Measurements from ENCODE around the gene PIK3C2G.

The PIK3C2G gene

GRCh38 chr12:18222699-18223098 is 38.6 kb upstream of the PIK3C2G start:
- TF ChIP-seq CTCF (IDR thresholded peaks at IDR 0.05; ENCODE audit: low read depth, low read length, poor library complexity, severe bottlenecking) (no peak), EZH2phosphoT487 (IDR thresholded peaks at IDR 0.05; ENCODE audit: borderline replicate concordance, low read length) (no peak)
- H3K36me3 ChIP-seq (ENCODE audit: control insufficient read depth, low read length): no peaks in the 10 kb centered on the region
- H3K4me3 ChIP-seq (ENCODE audit: low read length): no peak overlapping the region
- no peak overlapping the region for H3K4me2 ChIP-seq (ENCODE audit: low read length)
- no peaks in the 10 kb centered on the region for H3K27me3 ChIP-seq (ENCODE audit: control insufficient read depth, low read length)
- H4K20me1 ChIP-seq (ENCODE audit: control insufficient read depth, insufficient read depth, low read depth, low read length): no peaks in the 10 kb centered on the region
- H3K4me1 ChIP-seq (ENCODE audit: control insufficient read depth, low read length): no peaks in the 10 kb centered on the region
- no peaks in the 10 kb centered on the region for H3K9me3 ChIP-seq (ENCODE audit: control insufficient read depth, insufficient read depth, low read length)
- no peak overlapping the region for H3K27ac ChIP-seq (ENCODE audit: low read depth, low read length)
- no peaks in the 10 kb centered on the region for H3K9me2 ChIP-seq (replicated peaks; ENCODE audit: control insufficient read depth, low read length)
- H3K79me2 ChIP-seq (ENCODE audit: control insufficient read depth, low read length): no peaks in the 10 kb centered on the region
- H3F3A ChIP-seq (ENCODE audit: control insufficient read depth, insufficient read depth): no peaks in the 10 kb centered on the region

GRCh38 chr12:18224745-18225144 is 36.6 kb upstream of the PIK3C2G start:
- no peaks in the 10 kb centered on the region for H3K9me2 ChIP-seq (replicated peaks; ENCODE audit: control insufficient read depth, low read length)
- H3K9me3 ChIP-seq (ENCODE audit: control insufficient read depth, insufficient read depth, low read length): no peaks in the 10 kb centered on the region
- no peaks in the 10 kb centered on the region for H3K27me3 ChIP-seq (ENCODE audit: control insufficient read depth, low read length)
- H3K4me1 ChIP-seq (ENCODE audit: control insufficient read depth, low read length): no peaks in the 10 kb centered on the region
- H3K4me2 ChIP-seq (ENCODE audit: low read length): no peak overlapping the region
- no peaks in the 10 kb centered on the region for H3K79me2 ChIP-seq (ENCODE audit: control insufficient read depth, low read length)
- no peaks in the 10 kb centered on the region for H3F3A ChIP-seq (ENCODE audit: control insufficient read depth, insufficient read depth)
- no peak for TF ChIP-seq EZH2phosphoT487 (IDR thresholded peaks at IDR 0.05; ENCODE audit: borderline replicate concordance, low read length)
- no peak for TF ChIP-seq CTCF (IDR thresholded peaks at IDR 0.05; ENCODE audit: low read depth, low read length, poor library complexity, severe bottlenecking)
- H3K36me3 ChIP-seq (ENCODE audit: control insufficient read depth, low read length): no peaks in the 10 kb centered on the region
- H4K20me1 ChIP-seq (ENCODE audit: control insufficient read depth, insufficient read depth, low read depth, low read length): no peaks in the 10 kb centered on the region
- H3K4me3 ChIP-seq (ENCODE audit: low read length): no peak overlapping the region
- no peak overlapping the region for H3K27ac ChIP-seq (ENCODE audit: low read depth, low read length)

GRCh38 chr12:18239526-18239925 is 21.8 kb upstream of the PIK3C2G start:
- Histone ChIP-seq H3K79me2 (ENCODE audit: control insufficient read depth, low read length) (no peaks in the 10 kb centered on the region), H3K9me3 (ENCODE audit: control insufficient read depth, insufficient read depth, low read length) (no peaks in the 10 kb centered on the region), H3K36me3 (ENCODE audit: control insufficient read depth, low read length) (no peaks in the 10 kb centered on the region), H3K27me3 (ENCODE audit: control insufficient read depth, low read length) (no peaks in the 10 kb centered on the region), H3F3A (ENCODE audit: control insufficient read depth, insufficient read depth) (no peaks in the 10 kb centered on the region), H3K9me2 (replicated peaks; ENCODE audit: control insufficient read depth, low read length) (no peaks in the 10 kb centered on the region), H3K4me2 (ENCODE audit: low read length) (no peak overlapping the region), H3K4me1 (ENCODE audit: control insufficient read depth, low read length) (no peaks in the 10 kb centered on the region), H3K4me3 (ENCODE audit: low read length) (no peak overlapping the region), H4K20me1 (ENCODE audit: control insufficient read depth, insufficient read depth, low read depth, low read length) (no peaks in the 10 kb centered on the region), H3K27ac (ENCODE audit: low read depth, low read length) (no peak overlapping the region)
- TF ChIP-seq EZH2phosphoT487 (IDR thresholded peaks at IDR 0.05; ENCODE audit: borderline replicate concordance, low read length): no peak

- H3K36me3 ChIP-seq (ENCODE audit: control insufficient read depth, low read length): no peaks in the 10 kb centered on the region
- H3K4me2 ChIP-seq (ENCODE audit: low read length): no peak overlapping the region
- no peaks in the 10 kb centered on the region for H3K9me3 ChIP-seq (ENCODE audit: control insufficient read depth, insufficient read depth, low read length)
- no peak overlapping the region for H3K27ac ChIP-seq (ENCODE audit: low read depth, low read length)
- TF ChIP-seq CTCF (IDR thresholded peaks at IDR 0.05; ENCODE audit: low read depth, low read length, poor library complexity, severe bottlenecking) (no peak), EZH2phosphoT487 (IDR thresholded peaks at IDR 0.05; ENCODE audit: borderline replicate concordance, low read length) (no peak)
- no peaks in the 10 kb centered on the region for H3K4me1 ChIP-seq (ENCODE audit: control insufficient read depth, low read length)
- H3K79me2 ChIP-seq (ENCODE audit: control insufficient read depth, low read length): no peaks in the 10 kb centered on the region
- no peak overlapping the region for H3K4me3 ChIP-seq (ENCODE audit: low read length)
- no peaks in the 10 kb centered on the region for H4K20me1 ChIP-seq (ENCODE audit: control insufficient read depth, insufficient read depth, low read depth, low read length)
- H3K27me3 ChIP-seq (ENCODE audit: control insufficient read depth, low read length): no peaks in the 10 kb centered on the region
- no peaks in the 10 kb centered on the region for H3K9me2 ChIP-seq (replicated peaks; ENCODE audit: control insufficient read depth, low read length)
- no peaks in the 10 kb centered on the region for H3F3A ChIP-seq (ENCODE audit: control insufficient read depth, insufficient read depth)
These were observed 18.8 kb upstream of the PIK3C2G start for GRCh38 chr12:18242380-18243089.
